ENCODE results near the gene GPA33.

- TF ChIP-seq CTCF (IDR thresholded peaks at IDR 0.05; ENCODE audit: low read depth, low read length) (no peak), MAX (IDR thresholded peaks at IDR 0.05; ENCODE audit: low read depth, low read length) (no peak)
These were observed 47.8 kb upstream of the GPA33 start for GRCh38 chr1:167137793-167138510.

Data from NB4 (cell line).